Erythroblast (primary cell): ENCODE data around the gene SMTN.

Source experiments
- GATA1 ChIP-seq: IDR thresholded peaks from 2 replicates; pipeline ENCODE4 v1.6.1; 2011; ENCODE audit warnings: low read depth, mild to moderate bottlenecking, control low read depth, low read length, moderate library complexity
- POLR2A ChIP-seq: IDR thresholded peaks from 2 replicates; pipeline ENCODE4 v1.6.1; 2011; ENCODE audit warnings: mild to moderate bottlenecking, low read length

DNA sequence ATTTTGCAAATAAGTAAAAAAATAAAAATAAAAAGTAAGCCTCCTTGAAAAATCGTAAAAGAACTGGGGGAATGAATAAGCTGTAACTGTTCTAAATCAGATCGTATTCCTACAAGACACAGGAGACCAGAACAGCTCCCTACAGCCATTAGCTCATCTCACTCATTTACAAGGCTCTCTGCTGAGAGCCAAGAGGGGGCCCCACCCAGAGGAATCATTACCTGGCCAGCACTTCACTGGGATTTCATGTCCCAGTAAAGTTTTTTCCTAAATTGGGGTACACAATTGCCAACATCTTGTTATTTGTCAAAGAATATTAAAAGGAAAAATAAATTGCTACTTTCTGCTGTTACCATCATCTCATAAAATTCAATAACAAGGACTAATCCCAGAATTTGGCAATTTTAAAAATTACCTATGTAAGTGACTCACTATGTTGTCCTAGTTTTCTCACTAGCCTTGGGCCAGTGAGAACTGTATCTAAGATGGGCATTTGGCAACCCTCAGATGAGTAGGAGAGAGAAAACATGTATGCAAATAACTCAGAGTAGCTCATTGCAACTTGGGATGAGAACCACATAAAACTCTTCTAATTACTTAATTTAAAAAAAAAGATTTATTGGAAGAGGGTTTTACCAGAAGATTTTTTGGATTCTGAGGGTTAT, 18.4 kb upstream of the SMTN start:
- no peak for TF ChIP-seq POLR2A
- TF ChIP-seq GATA1 = no peak
